ENCODE measurements around the gene CRHR2. TPM values are rescaled to one million over a fixed set of nuclear protein-coding genes. Genes with fewer than 3 reads are reported as not detected.

CRHR2 gene
- polyA plus RNA-seq, 2 of the 4 experiments (the other 2 are of a cell fraction), result not detected

- ATAC-seq (no peak), DNase-seq (ENCODE audit: low read depth in 1 of 2, low spot score in 1 of 2) (no peak), FAIRE-seq (peak; percentile 32)
- no peaks in the 10 kb centered on the region for H3K4me1 ChIP-seq
- 88% methylated on average over 3 of the region's 3 CpGs for WGBS (ENCODE audit: missing lambda C conversion rate)
- H3K4me2 ChIP-seq, result no peak overlapping the region
- POLR2A ChIA-PET, result interaction anchor here (1.3 kb wide), 1 partner anchor 9 kb away, joined by 6 read pairs; no protein-coding TSS in a partner anchor
- no peak overlapping the region for H3K4me3 ChIP-seq
- H3K9me3 ChIP-seq, result no peaks in the 10 kb centered on the region
- no peak overlapping the region for H3K27ac ChIP-seq
- no peak for TF ChIP-seq JUN (IDR thresholded peaks at IDR 0.05)
- TF ChIP-seq HMGXB4 (CRISPR knock-in tag; IDR thresholded peaks at IDR 0.05; ENCODE audit: borderline replicate concordance), result no peak
- no peak for TF ChIP-seq CTCF (IDR thresholded peaks at IDR 0.05)
- TF ChIP-seq CHD2 (IDR thresholded peaks at IDR 0.05; ENCODE audit: low read length, partially characterized antibody), result no peak
- no peak for TF ChIP-seq PBX3 (IDR thresholded peaks at IDR 0.05)
- TF ChIP-seq MAZ (IDR thresholded peaks at IDR 0.05; ENCODE audit: borderline replicate concordance, low read depth, low read length), result no peak
- no peak for TF ChIP-seq EHF (CRISPR knock-in tag; IDR thresholded peaks at IDR 0.05)
- no peak for TF ChIP-seq FOSB (CRISPR knock-in tag; IDR thresholded peaks at IDR 0.05)
- TF ChIP-seq ZFP36 (IDR thresholded peaks at IDR 0.05; ENCODE audit: borderline replicate concordance, partially characterized antibody), result no peak
- no peak for TF ChIP-seq POLR2A (IDR thresholded peaks at IDR 0.05; ENCODE audit: low read length)
- TF ChIP-seq REST (IDR thresholded peaks at IDR 0.05), result no peak
- TF ChIP-seq TFCP2L1 (CRISPR knock-in tag; IDR thresholded peaks at IDR 0.05), result no peak
- no peak for TF ChIP-seq HES2 (IDR thresholded peaks at IDR 0.05)
- TF ChIP-seq RAD21 (conservative IDR thresholded peaks at IDR 0.05 in 1 of 2, IDR thresholded peaks at IDR 0.05 in 1 of 2), result no peak
- CTCF ChIA-PET, result interaction anchor here (1.5 to 1.8 kb wide), 2 partner anchors 13 to 136 kb away, joined by 3 to 5 read pairs; no protein-coding TSS in a partner anchor
Measured at GRCh38 chr7:30604901-30605300, 77.4 kb downstream of the CRHR2 start.

Other genes with a start within 250 kb of the CRHR2 start
- 6.5 and 6.6 TPM in 2 replicates for gene NOD1, start 203.7 kb downstream of the CRHR2 start, polyA plus RNA-seq (2011; rRNA removed)
- gene NOD1, start 203.7 kb downstream of the CRHR2 start, polyA plus RNA-seq (2017; fragmentation: RNase III; extraction: RNeasy Plus Mini Kit Qiagen cat#74134 plus additional on column Dnase treatment), result 4.1 to 5.1 TPM (median 4.8 TPM) in 3 replicates
- 39.9 and 69.7 TPM in 2 replicates for gene GGCT, start 177.6 kb downstream of the CRHR2 start, polyA plus RNA-seq (2011; rRNA removed)
- gene GGCT, start 177.6 kb downstream of the CRHR2 start, polyA plus RNA-seq (2017; fragmentation: RNase III; extraction: RNeasy Plus Mini Kit Qiagen cat#74134 plus additional on column Dnase treatment), result 77.5 to 84.2 TPM (median 79.6 TPM) in 3 replicates
- gene GARS1, start 87.6 kb downstream of the CRHR2 start, polyA plus RNA-seq (2011; rRNA removed), result 608 and 654 TPM in 2 replicates
- gene GARS1, start 87.6 kb downstream of the CRHR2 start, polyA plus RNA-seq (2017; fragmentation: RNase III; extraction: RNeasy Plus Mini Kit Qiagen cat#74134 plus additional on column Dnase treatment), result 134 to 159 TPM (median 140 TPM) in 3 replicates
- not detected in 2 replicates for gene INMT, start 69.7 kb upstream of the CRHR2 start, polyA plus RNA-seq (2011; rRNA removed)
- 0.03 TPM in 1 of 3 replicates, not detected in the others for gene INMT, start 69.7 kb upstream of the CRHR2 start, polyA plus RNA-seq (2017; fragmentation: RNase III; extraction: RNeasy Plus Mini Kit Qiagen cat#74134 plus additional on column Dnase treatment)
- 1.8 and 2.9 TPM in 2 replicates for gene MINDY4, start 89.0 kb upstream of the CRHR2 start, polyA plus RNA-seq (2011; rRNA removed)
- gene MINDY4, start 89.0 kb upstream of the CRHR2 start, polyA plus RNA-seq (2017; fragmentation: RNase III; extraction: RNeasy Plus Mini Kit Qiagen cat#74134 plus additional on column Dnase treatment), result 3.6 TPM in 3 replicates
- gene AQP1, start 229.4 kb upstream of the CRHR2 start, polyA plus RNA-seq (2011; rRNA removed), result 0.53 and 0.58 TPM in 2 replicates
- gene AQP1, start 229.4 kb upstream of the CRHR2 start, polyA plus RNA-seq (2017; fragmentation: RNase III; extraction: RNeasy Plus Mini Kit Qiagen cat#74134 plus additional on column Dnase treatment), result 0.49 to 0.55 TPM (median 0.50 TPM) in 3 replicates

All from A549 (cell line).